T-helper 2 cell treated with Interferon-gamma antibody and Interleukin-4, amounts not matched to agents 5 μg/mL and 100 μg/mL, for 36 hours (primary cell): Measurements from ENCODE around the gene HUS1B.

Experiments
- DNase-seq: peaks from one replicate; pipeline ENCODE4 v3.0.0; 2021; ENCODE audit warnings: low spot score
- H3K27ac Mint-ChIP-seq: one replicate; pipeline ENCODE4 v1.8.0; 2021; ENCODE audit warnings: mild to moderate bottlenecking, mixed read lengths
- H3K27me3 Mint-ChIP-seq: one replicate; pipeline ENCODE4 v1.8.0; 2021; ENCODE audit warnings: low read depth, mixed read lengths
- H3K36me3 Mint-ChIP-seq: one replicate; pipeline ENCODE4 v1.8.0; 2021; ENCODE audit warnings: low read depth, mixed read lengths
- H3K4me1 Mint-ChIP-seq: one replicate; pipeline ENCODE4 v1.8.0; 2021; ENCODE audit warnings: low read depth, mixed read lengths
- H3K4me3 Mint-ChIP-seq: one replicate; pipeline ENCODE4 v1.8.0; 2022; ENCODE audit warnings: mild to moderate bottlenecking, moderate library complexity, mixed read lengths
- H3K9me3 Mint-ChIP-seq: one replicate; pipeline ENCODE4 v1.8.0; 2021; ENCODE audit warnings: mixed read lengths

Gene HUS1B

DNA sequence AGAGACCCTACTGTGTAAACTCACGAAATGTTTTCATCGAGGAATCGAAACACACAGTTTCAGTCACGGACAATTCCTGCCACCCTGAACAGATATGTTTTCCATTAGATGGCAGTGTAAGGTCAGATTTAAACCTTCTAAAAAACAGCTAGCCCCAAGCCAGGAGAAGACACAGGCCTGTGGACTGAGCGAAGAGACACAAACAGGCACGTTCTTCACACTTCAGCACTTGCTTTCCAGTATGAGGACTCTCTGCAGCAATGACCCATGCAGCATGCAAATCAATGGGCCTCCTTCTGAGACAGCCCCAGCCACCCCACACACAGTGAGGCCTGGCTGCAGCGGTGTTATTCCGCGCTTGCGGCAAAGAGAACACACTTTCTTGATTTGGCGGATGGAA is 31.9 kb downstream of the HUS1B start:
- H3K36me3 Mint-ChIP-seq: peaks cover 5% of the 10 kb centered on the region
- no peaks in the 10 kb centered on the region for H3K9me3 Mint-ChIP-seq
- DNase-seq: no peak
- no peaks in the 10 kb centered on the region for H3K27me3 Mint-ChIP-seq
- no peak overlapping the region for H3K4me3 Mint-ChIP-seq
- H3K4me1 Mint-ChIP-seq: peaks cover 12% of the 10 kb centered on the region
- no peak overlapping the region for H3K27ac Mint-ChIP-seq

DNA sequence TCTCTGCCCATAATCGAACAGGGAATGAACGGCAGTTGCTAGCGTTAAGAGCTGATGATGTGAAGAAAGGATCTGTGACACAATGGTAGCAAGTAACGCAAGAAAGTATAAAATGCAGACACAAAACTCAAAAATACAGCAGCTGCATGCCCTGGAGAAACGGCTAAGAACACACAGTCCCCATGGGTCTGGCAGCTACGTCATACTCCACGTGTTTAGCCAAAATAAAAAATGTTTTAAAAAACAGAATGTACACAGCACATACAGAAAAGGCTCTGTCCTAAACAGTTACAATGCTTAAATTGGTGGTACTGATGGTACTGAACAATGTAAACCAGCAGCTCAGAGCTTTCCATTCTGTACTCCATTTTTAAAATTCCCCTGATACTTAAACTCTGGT is 34.4 kb downstream of the HUS1B start:
- Mint-ChIP-seq H3K4me1 (peaks cover 4% of the 10 kb centered on the region), H3K36me3 (peaks cover 6% of the 10 kb centered on the region), H3K27ac (no peak overlapping the region), H3K27me3 (no peaks in the 10 kb centered on the region), H3K4me3 (no peak overlapping the region), H3K9me3 (no peaks in the 10 kb centered on the region)
- DNase-seq: no peak

DNA sequence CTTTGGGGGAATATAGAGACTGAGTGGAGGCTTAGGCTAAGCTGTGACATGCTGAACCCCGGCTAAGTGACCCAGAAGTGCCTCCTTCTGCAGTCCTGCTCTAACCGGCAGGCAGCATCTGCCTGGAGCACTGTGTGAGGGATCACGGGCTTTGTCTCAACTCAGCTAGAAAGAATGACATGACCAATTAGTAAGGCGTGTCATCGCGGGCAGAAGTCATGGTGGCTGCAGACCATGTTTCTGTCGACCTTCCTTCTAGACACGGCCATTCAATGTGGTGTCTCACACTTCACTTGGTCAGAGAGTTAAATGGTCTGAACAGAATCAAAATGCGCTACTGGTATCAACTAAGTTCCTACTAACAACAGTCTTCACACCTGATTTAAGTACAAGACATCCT is 35.0 kb downstream of the HUS1B start:
- DNase-seq: no peak
- Mint-ChIP-seq H3K36me3 (peaks cover 10% of the 10 kb centered on the region), H3K27me3 (no peaks in the 10 kb centered on the region), H3K27ac (no peak overlapping the region), H3K4me3 (no peak overlapping the region), H3K9me3 (no peaks in the 10 kb centered on the region), H3K4me1 (peaks cover 3% of the 10 kb centered on the region)

DNA sequence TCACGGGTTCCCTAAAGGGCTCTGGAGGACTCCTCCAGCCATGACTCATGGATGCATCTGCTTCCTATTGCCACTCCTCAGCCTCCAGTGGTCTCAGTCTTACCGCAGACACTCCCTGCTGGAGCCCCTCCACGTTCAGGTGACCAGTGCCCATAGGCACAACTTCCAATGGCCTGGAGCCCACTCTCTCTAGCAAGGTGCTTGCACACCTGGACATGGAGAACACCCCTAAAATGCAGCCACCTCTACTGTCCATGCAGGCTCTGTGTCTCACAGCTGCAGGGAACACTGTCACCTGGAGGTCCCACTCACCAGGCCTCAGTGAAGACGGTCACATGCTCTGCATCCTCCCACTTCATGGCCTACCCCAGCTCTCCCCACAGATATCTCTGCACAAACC is 36.0 kb downstream of the HUS1B start:
- Mint-ChIP-seq H3K27me3 (no peaks in the 10 kb centered on the region), H3K36me3 (peaks cover 13% of the 10 kb centered on the region), H3K4me1 (peaks cover 3% of the 10 kb centered on the region), H3K9me3 (no peaks in the 10 kb centered on the region), H3K4me3 (no peak overlapping the region), H3K27ac (no peak overlapping the region)
- DNase-seq: no peak

DNA sequence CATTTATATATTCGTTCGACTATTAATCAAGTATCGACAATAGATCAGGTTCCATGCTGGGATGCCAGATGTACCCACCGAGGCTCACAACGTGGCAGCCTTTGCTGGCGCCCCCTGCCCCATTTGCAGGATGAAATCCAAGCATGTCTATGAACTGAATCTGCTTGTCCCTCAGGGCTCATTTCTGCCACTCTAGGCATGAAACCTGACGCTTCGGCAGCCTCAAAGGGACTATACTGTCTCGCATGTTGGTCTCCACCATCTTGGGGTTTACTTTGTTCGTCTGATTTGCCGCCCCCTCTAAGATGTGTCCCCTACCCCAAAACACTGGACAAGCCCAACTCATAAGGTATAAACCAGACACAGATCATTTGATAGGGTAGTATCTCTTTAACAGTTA is 36.7 kb downstream of the HUS1B start:
- H3K4me3 Mint-ChIP-seq: no peak overlapping the region
- DNase-seq: no peak
- no peaks in the 10 kb centered on the region for H3K27me3 Mint-ChIP-seq
- peaks cover 19% of the 10 kb centered on the region for H3K36me3 Mint-ChIP-seq
- H3K4me1 Mint-ChIP-seq: peaks cover 3% of the 10 kb centered on the region
- no peaks in the 10 kb centered on the region for H3K9me3 Mint-ChIP-seq
- no peak overlapping the region for H3K27ac Mint-ChIP-seq

DNA sequence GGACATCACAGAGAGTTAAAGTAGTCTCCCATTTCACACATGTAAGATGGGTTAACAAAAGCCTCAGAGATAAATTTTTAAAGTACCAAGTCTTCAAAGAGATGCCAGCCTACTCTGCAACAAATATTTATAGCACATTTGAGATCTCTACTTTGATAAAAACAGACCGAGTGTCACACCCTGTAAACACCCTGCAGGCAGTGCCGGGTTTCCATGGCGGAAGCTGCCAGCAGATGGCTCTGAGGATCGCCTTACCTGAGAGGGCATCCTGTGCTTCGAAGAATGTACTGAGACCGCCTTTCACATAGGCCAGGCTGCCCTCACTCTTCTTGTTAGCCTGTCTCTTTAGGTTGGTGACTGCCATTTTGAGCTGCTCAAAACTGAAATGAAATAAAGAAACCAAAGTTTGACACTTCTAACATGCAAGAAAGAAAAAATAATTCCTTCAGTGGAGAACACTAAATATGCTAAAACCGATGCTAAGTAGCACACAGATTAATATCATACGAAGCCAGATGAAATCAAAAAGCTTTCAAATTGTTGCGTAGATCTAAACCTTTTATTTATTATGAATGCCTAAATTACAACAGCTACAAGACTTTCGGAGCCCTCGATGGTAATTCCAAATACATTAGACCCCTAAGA is 39.3 kb downstream of the HUS1B start:
- H3K27me3 Mint-ChIP-seq: no peaks in the 10 kb centered on the region
- no peaks in the 10 kb centered on the region for H3K9me3 Mint-ChIP-seq
- DNase-seq: no peak
- peaks cover 3% of the 10 kb centered on the region for H3K4me1 Mint-ChIP-seq
- no peak overlapping the region for H3K4me3 Mint-ChIP-seq
- H3K27ac Mint-ChIP-seq: no peak overlapping the region
- H3K36me3 Mint-ChIP-seq: peaks cover 26% of the 10 kb centered on the region

DNA sequence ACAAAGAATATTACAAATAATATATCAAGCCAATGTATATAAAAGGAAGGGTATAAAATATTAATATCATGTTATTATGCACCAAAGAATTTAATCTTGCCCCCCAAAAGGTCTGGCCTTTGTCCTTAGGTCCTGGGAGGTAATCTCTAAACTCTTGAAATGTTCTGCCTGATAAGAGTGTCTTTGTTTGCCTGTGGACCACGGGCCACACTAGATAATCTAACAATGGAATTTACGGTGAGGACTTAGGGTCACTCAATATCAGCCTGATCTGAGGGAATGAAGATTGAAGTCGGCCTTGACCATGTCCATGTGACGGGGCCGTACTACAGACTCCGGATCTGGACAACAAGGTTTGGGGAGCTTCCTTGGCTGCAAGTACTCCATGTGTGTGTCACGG is 42.9 kb downstream of the HUS1B start:
- Mint-ChIP-seq H3K9me3 (no peaks in the 10 kb centered on the region), H3K4me3 (no peak overlapping the region), H3K27ac (no peak overlapping the region), H3K4me1 (peaks cover 8% of the 10 kb centered on the region), H3K36me3 (peaks cover 26% of the 10 kb centered on the region), H3K27me3 (no peaks in the 10 kb centered on the region)
- DNase-seq: no peak

DNA sequence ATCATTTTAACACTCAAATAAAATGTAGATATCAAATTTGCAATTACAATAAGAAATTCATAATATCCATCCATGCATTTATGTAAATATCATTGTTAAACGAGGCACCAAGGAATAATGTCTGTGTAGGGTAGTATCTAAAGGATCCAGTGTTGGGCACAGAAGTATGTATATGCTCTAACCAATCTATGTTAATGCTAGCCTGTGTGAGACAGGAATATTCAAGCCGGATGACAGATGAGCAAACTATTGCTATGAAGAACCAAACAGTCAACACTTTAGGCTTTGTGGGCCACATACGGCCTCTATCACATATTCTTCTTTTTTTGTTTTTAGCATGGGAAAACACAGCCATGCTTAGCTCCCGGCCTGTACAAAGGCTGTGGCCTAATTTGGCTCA is 45.0 kb downstream of the HUS1B start:
- H3K27me3 Mint-ChIP-seq: no peaks in the 10 kb centered on the region
- H3K27ac Mint-ChIP-seq: no peak overlapping the region
- no peak for DNase-seq
- peaks cover 24% of the 10 kb centered on the region for H3K36me3 Mint-ChIP-seq
- no peaks in the 10 kb centered on the region for H3K9me3 Mint-ChIP-seq
- H3K4me3 Mint-ChIP-seq: no peak overlapping the region
- H3K4me1 Mint-ChIP-seq: peaks cover 5% of the 10 kb centered on the region

DNA sequence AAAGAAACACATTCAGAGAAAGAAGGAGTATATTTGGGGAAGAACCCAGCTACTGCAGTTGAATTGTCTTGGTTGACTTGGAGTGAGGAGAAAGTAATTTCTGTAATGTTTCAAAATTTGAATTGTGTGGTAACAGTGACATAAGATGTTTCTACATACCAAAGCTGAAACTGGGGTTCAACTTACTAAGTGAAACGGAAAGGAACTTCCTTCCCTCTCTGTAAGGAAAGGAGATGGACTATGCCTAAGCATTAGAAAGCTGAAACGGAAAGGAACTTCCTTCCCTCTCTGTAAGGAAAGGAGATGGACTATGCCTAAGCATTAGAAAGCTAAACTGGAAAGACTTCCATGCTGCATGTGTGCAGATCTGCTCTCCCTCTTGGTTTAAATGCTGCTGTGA is 46.0 kb downstream of the HUS1B start:
- DNase-seq: no peak
- peaks cover 5% of the 10 kb centered on the region for H3K4me1 Mint-ChIP-seq
- peaks cover 28% of the 10 kb centered on the region for H3K36me3 Mint-ChIP-seq
- H3K9me3 Mint-ChIP-seq: no peaks in the 10 kb centered on the region
- H3K27me3 Mint-ChIP-seq: no peaks in the 10 kb centered on the region
- H3K27ac Mint-ChIP-seq: no peak overlapping the region
- no peak overlapping the region for H3K4me3 Mint-ChIP-seq

DNA sequence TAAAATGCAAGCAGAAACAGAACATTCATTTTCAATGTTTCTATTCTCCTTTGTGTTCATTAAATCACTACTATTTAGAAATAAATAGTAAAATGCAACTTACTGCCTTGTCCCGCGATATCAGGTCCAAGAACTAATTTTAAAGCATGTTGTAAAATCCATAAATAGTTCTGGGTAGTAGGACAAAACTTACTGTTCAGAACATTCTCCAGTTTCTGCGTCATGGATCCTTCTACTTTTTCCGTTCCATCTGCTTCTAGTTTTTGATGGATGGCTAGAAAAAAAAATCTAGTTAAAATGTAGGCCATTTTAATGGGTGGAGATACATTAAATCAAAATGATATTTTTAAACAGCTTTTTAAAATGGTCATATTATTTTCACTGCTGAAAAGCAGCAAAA is 47.0 kb downstream of the HUS1B start:
- Mint-ChIP-seq H3K36me3 (peaks cover 23% of the 10 kb centered on the region), H3K27ac (no peak overlapping the region), H3K4me3 (no peak overlapping the region), H3K9me3 (no peaks in the 10 kb centered on the region), H3K27me3 (no peaks in the 10 kb centered on the region), H3K4me1 (peaks cover 5% of the 10 kb centered on the region)
- no peak for DNase-seq

DNA sequence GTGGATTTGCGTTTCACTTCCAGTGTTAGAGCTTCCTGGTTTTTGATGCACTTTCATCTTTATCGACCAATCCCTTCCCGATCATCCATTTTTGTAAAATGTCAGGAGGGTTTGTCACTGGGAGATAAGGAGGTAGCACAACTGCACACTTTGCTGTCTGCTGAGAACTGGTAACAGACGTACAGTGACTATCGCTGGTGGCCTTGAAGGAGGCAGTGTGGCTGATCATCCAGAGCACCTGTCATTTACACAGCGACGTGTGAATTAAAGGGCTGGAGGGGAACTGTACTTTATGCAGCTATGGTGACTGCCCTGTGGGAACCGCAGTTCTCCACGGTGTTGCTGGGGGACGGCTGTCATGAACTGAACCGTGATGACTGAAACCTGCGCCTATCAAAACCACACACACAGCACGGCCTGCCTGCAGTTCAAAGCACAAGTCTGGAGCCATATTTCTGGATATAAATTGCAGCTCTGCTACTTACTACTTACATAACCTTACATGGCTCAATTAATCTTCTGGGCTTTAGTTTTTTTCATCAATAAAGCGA is 50.0 kb downstream of the HUS1B start:
- no peak for DNase-seq
- H3K9me3 Mint-ChIP-seq: no peaks in the 10 kb centered on the region
- no peak overlapping the region for H3K4me3 Mint-ChIP-seq
- H3K4me1 Mint-ChIP-seq: peaks cover 5% of the 10 kb centered on the region
- H3K27me3 Mint-ChIP-seq: no peaks in the 10 kb centered on the region
- H3K36me3 Mint-ChIP-seq: peaks cover 21% of the 10 kb centered on the region
- H3K27ac Mint-ChIP-seq: no peak overlapping the region
